Measurements from ENCODE around the gene HNMT.

The HNMT gene

DNA sequence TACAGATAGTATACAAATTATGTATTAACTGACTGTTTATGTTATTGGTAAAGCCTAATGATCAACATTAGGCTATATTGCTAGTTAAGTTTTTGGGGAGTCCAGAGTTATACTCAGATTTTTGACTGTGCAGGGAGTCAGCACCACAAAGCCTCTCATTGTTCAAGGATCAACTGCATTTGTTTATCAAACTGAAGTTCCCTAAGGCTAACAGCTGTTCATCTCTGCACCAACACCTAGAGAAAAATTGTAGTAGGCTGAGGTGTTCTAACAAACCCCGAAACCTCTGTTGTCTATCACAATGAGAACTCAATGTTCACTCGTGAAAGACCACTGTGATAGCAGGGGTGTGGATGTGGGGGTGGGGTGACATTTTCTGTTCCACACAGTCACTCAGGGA is 97.7 kb downstream of the HNMT start:
- no peak for DNase-seq

- DNase-seq = no peak
Measured at GRCh38 chr2:138063181-138063580, 98.9 kb downstream of the HNMT start.
